K562 (cell line): ENCODE data around the gene COMTD1. TPM values are rescaled to one million over a fixed set of nuclear protein-coding genes. Genes with fewer than 3 reads are reported as not detected.
A peak's percentile ranks its signal among the peaks of the same experiment; 100 is the strongest.

ENCODE experiments used
- ATAC-seq: fragments of 200-7000 bp; cut with Tn5 transposase; 3 replicates; pipeline ENCODE4 v1.9.1; 2020; ENCODE audit warnings: moderate library complexity
- BruUV-seq: library from RNA; stranded (reverse); fragments of 400-500 nt; replicated peaks from 2 replicates; lab custom pipeline; 2021; lab: Mats Ljungman, UMichigan
- CTCF ChIA-PET: fragments of 300-600 bp; formaldehyde crosslinking; extraction: SDS; loops from one replicate; lab custom pipeline; 2021; ENCODE audit warnings: low intra/inter-chr PET ratio; lab: Yijun Ruan, JAX
- POLR2A ChIA-PET: fragments of 300-600, 350-650 bp; sonication (Branson Sonifier 250); formaldehyde crosslinking; extraction: SDS; loops from one replicate; lab custom pipeline; 2021; ENCODE audit warnings: antibody characterized with exemption, inconsistent platforms; lab: Yijun Ruan, JAX
- DNase-seq, 4 experiments: peaks; one replicate each; pipeline versions ENCODE4 v3.0.0 to v3.0.0-alpha.2; 2011 to 2018; ENCODE audit warnings: low spot score in 3 of 4, mixed read lengths in 3 of 4; ENCODE audit errors: extremely low read depth in 1 of 4
- FAIRE-seq: peaks from 2 replicates; lab custom pipeline; 2011; peaks lifted over from hg19 to GRCh38; lab: Jason Lieb, UNC
- H2AFZ ChIP-seq: 2 replicates; pipeline ENCODE4 v1.6.0; 2011; ENCODE audit warnings: low read depth, low read length, control low read depth, inconsistent platforms
- H3K27ac ChIP-seq: fragments of 200-600 bp; 3 replicates; pipeline ENCODE4 v1.8.0; 2011; ENCODE audit warnings: low read depth, mild to moderate bottlenecking, control low read depth, inconsistent platforms, low read length, moderate library complexity, mixed read lengths; ENCODE audit errors: extremely low read depth
- H3K27me3 ChIP-seq, 2 experiments: fragments of 300-600 bp in 1 of 2; 2 replicates in 1 of 2; 3 replicates in 1 of 2; pipeline versions ENCODE4 v1.6.0 to v1.8.0; 2011; ENCODE audit warnings: inconsistent platforms in 2 of 2, low read length in 2 of 2, mild to moderate bottlenecking in 1 of 2, mixed read lengths in 1 of 2, moderate library complexity in 1 of 2; ENCODE audit not compliant: control insufficient read depth in 2 of 2, insufficient read depth in 2 of 2
- H3K36me3 ChIP-seq: fragments of 300-600 bp; 3 replicates; pipeline ENCODE4 v1.8.0; 2011; ENCODE audit warnings: mild to moderate bottlenecking, low read length, inconsistent platforms; ENCODE audit not compliant: control insufficient read depth, insufficient read depth
- H3K4me1 ChIP-seq, 2 experiments: fragments of 200-600 bp in 1 of 2; replicated peaks in 1 of 2; 2 replicates in 1 of 2; 3 replicates in 1 of 2; pipeline versions ENCODE4 v1.5.1 to v1.8.0; 2011; ENCODE audit warnings: inconsistent platforms in 2 of 2, low read length in 2 of 2, mild to moderate bottlenecking in 1 of 2, mixed read lengths in 1 of 2, moderate library complexity in 1 of 2; ENCODE audit not compliant: control insufficient read depth in 2 of 2, insufficient read depth in 2 of 2
- H3K4me2 ChIP-seq: 2 replicates; pipeline ENCODE4 v1.6.1; 2011; ENCODE audit warnings: low read length, control low read depth, inconsistent platforms, mixed read lengths; ENCODE audit not compliant: insufficient read depth
- H3K4me3 ChIP-seq: fragments of 200-600 bp; sonication (generic), shearing (Covaris generic); 2 replicates; pipeline ENCODE4 v1.5.1; 2016; ENCODE audit warnings: control low read depth, inconsistent platforms
- H3K79me2 ChIP-seq: fragments of 200-600 bp; 3 replicates; pipeline ENCODE4 v1.8.0; 2011; ENCODE audit warnings: low read length, inconsistent platforms; ENCODE audit not compliant: control insufficient read depth, insufficient read depth
- H3K9ac ChIP-seq, 2 experiments: 2 replicates each; pipeline versions ENCODE4 v1.6.0 to v1.6.1; 2011; ENCODE audit warnings: low read depth in 2 of 2, low read length in 2 of 2, control low read depth in 1 of 2, inconsistent platforms in 1 of 2, mild to moderate bottlenecking in 1 of 2, mixed read lengths in 1 of 2; ENCODE audit not compliant: insufficient read depth in 1 of 2
- H3K9me1 ChIP-seq: one replicate; pipeline ENCODE4 v1.6.0; 2011; ENCODE audit warnings: inconsistent platforms, mild to moderate bottlenecking, low read length, moderate library complexity; ENCODE audit not compliant: control insufficient read depth, insufficient read depth
- H3K9me3 ChIP-seq: replicated peaks from 2 replicates; pipeline ENCODE4 v1.5.1; 2011; ENCODE audit warnings: low read depth, low read length, inconsistent platforms; ENCODE audit not compliant: control insufficient read depth, insufficient read depth
- H4K20me1 ChIP-seq: replicated peaks from 2 replicates; pipeline ENCODE4 v1.6.1; 2011; ENCODE audit warnings: low read length, inconsistent platforms, mixed read lengths; ENCODE audit not compliant: control insufficient read depth, insufficient read depth
- ARNT ChIP-seq, 2 experiments: fragments of 450-650 bp; IDR thresholded peaks; 2 replicates each; pipeline ENCODE4 v1.6.1; 2016; ENCODE audit warnings: mild to moderate bottlenecking in 1 of 2
- ERF ChIP-seq: fragments of 450-650 bp; formaldehyde crosslinking; IDR thresholded peaks from 2 replicates; pipeline ENCODE4 v1.4.0; 2020; ENCODE audit warnings: mild to moderate bottlenecking, mixed read lengths
- ETS2 ChIP-seq: IDR thresholded peaks from 2 replicates; pipeline ENCODE4 v1.6.1; 2016; ENCODE audit warnings: borderline replicate concordance, missing genetic modification characterization, mild to moderate bottlenecking, moderate library complexity, missing compliant biosample characterization; ENCODE audit not compliant: poor library complexity, severe bottlenecking
- MAZ ChIP-seq, 2 experiments: fragments of 450-650 bp in 1 of 2; sonication (generic) in 1 of 2; formaldehyde crosslinking; IDR thresholded peaks in 1 of 2; conservative IDR thresholded peaks in 1 of 2; 2 replicates each; pipeline versions ENCODE4 v1.4.0 to v1.5.0; 2020; ENCODE audit warnings: mild to moderate bottlenecking in 1 of 2, missing genetic modification reagents in 1 of 2
- MTF1 ChIP-seq: fragments of 250-450 bp; sonication (Bioruptor Pico); IDR thresholded peaks from 2 replicates; pipeline ENCODE4 v1.9.0; 2021; ENCODE audit warnings: moderate library complexity, mild to moderate bottlenecking, inconsistent platforms, borderline replicate concordance
- POLR2AphosphoS2 ChIP-seq: IDR thresholded peaks from 2 replicates; pipeline ENCODE4 v1.6.1; 2012; ENCODE audit warnings: low read length, improper control_type of control experiment
- RCOR1 ChIP-seq, 2 experiments: IDR thresholded peaks; 2 replicates each; pipeline ENCODE4 v1.6.1; 2012; ENCODE audit warnings: low read depth in 2 of 2, low read length in 2 of 2, borderline replicate concordance in 1 of 2, improper control_type of control experiment in 1 of 2
- SRSF3 ChIP-seq: fragments of 200-400 bp; formaldehyde crosslinking; IDR thresholded peaks from 2 replicates; pipeline ENCODE4 v1.6.1; 2016; ENCODE audit warnings: mild to moderate bottlenecking, low read length, moderate library complexity; ENCODE audit not compliant: insufficient read depth
- TRIM24 ChIP-seq, 2 experiments: fragments of 450-650 bp; IDR thresholded peaks; 2 replicates each; pipeline ENCODE4 v1.6.1; 2016
- TSC22D4 ChIP-seq: fragments of 450-650 bp; IDR thresholded peaks from 2 replicates; pipeline ENCODE4 v1.6.1; 2016; ENCODE audit warnings: missing genetic modification characterization, missing biosample characterization, control low read depth
- ZNF408 ChIP-seq: fragments of 250-450 bp; sonication (Bioruptor Pico); IDR thresholded peaks from 2 replicates; pipeline ENCODE4 v1.4.0; 2020; ENCODE audit warnings: low read depth, mild to moderate bottlenecking, moderate library complexity
- ZNF668 ChIP-seq: fragments of 250-450 bp; sonication (Bioruptor Pico); IDR thresholded peaks from 2 replicates; pipeline ENCODE4 v1.8.0; 2022; ENCODE audit warnings: mild to moderate bottlenecking, inconsistent platforms
- WGBS: fragments of 100-300 bp; shearing (Covaris generic); methylation state at CpG from one replicate; pipeline ENCODE4 v1.1.6; 2016; ENCODE audit warnings: low coverage, mixed read lengths; ENCODE audit not compliant: insufficient coverage; ENCODE audit errors: missing lambda C conversion rate; 5-methylcytosine and 5-hydroxymethylcytosine counted together
- in situ Hi-C: fragments of 300-500 bp; cut with MboI; formaldehyde crosslinking; loops from 4 replicates; pipeline ENCODE4 v1.15.0; 2018; ENCODE audit warnings: inconsistent platforms, mixed read lengths
- intact Hi-C: fragments of 100-400 bp; cut with micrococcal nuclease; formaldehyde crosslinking; loops from 2 replicates; pipeline ENCODE4 v1.14.2; 2022
- polyA plus RNA-seq, 8 experiments: library from polyadenylated mRNA; depleted of rRNA in 4 of 8; stranded (reverse) in 5 of 8; unstranded in 3 of 8; fragments of >200 nt; fragmentation: Nextera tagmentation in 2 of 8; fragmentation: Illumina TruSeq in 1 of 8; extraction: Ambion mirVana in 2 of 8; extraction: Trizol in 1 of 8; gene quantifications; 2 replicates each; pipeline versions ENCODE4 v1.2.1 to v1.2.3, GENCODE V29; 2011 to 2014; ENCODE audit warnings: inconsistent platforms in 1 of 8, missing spikeins in 1 of 8
- total RNA-seq, 7 experiments: library from RNA; depleted of rRNA in 6 of 7; stranded (reverse); fragments of >200 nt in 6 of 7; fragmentation: Illumina TruSeq in 2 of 7; extraction: Trizol in 2 of 7; gene quantifications; 2 replicates each; pipeline versions ENCODE4 v1.2.1 to v1.2.3, GENCODE V29; 2011 to 2021; ENCODE audit warnings: low replicate concordance in 1 of 7

COMTD1 gene
- total and polyA plus RNA-seq, 9 of the 15 experiments (the other 6 are each of a cell fraction or from before 2014, with no cell fraction given) = 0.41 to 112 (median 13.7) TPM

- peaks cover 39 to 44% of the 10 kb centered on the region in 2 experiments for H3K4me1 ChIP-seq
- POLR2A ChIA-PET = interaction anchor here (0.7 to 8.9 kb wide), 8 partner anchors 10 to 80 kb away, joined by 3 to 74 read pairs (median 3); no protein-coding TSS in a partner anchor
Measured at GRCh38 chr10:75207857-75208144, 28.0 kb downstream of the COMTD1 start.

More at GRCh38 chr10:75207857-75208144, 28.0 kb downstream of the COMTD1 start:
- intact Hi-C loops = no loop called here
- no TSS peak for BruUV-seq
- ATAC-seq = no peak
- Histone ChIP-seq H3K36me3 (peaks cover 17% of the 10 kb centered on the region), H3K79me2 (peaks cover 24% of the 10 kb centered on the region), H4K20me1 (0 out of 2 replicates have a peak, but pooled peaks cover 7% of the 10 kb centered on the region), H3K27me3 (no peaks in the 10 kb centered on the region), H3K4me2 (peak overlapping the region; percentile 49), H3K27ac (no peak overlapping the region), H3K9me3 (no peaks in the 10 kb centered on the region), H3K9ac (no peak overlapping the region), H3K9me1 (no peaks in the 10 kb centered on the region), H2AFZ (peak overlapping the region; percentile 73), H3K4me3 (no peak overlapping the region)
- CTCF ChIA-PET = no interaction called here
- 82% methylated on average over 1 of the region's 1 CpG for WGBS
- in situ Hi-C loops = no loop called here
- TF ChIP-seq ERF (CRISPR knock-in tag) (no peak), POLR2AphosphoS2 (no peak), SRSF3 (no peak), ARNT (IDR thresholded peaks at IDR 0.05) (no peak), RCOR1 (IDR thresholded peaks at IDR 0.05; ENCODE audit: borderline replicate concordance in 1 of 2, low read depth in 2 of 2, low read length in 2 of 2) (no peak), TRIM24 (IDR thresholded peaks at IDR 0.05) (no peak), MTF1 (no peak), ZNF408 (CRISPR knock-in tag) (no peak), ETS2 (tag) (no peak), MAZ (CRISPR knock-in tag; conservative IDR thresholded peaks at IDR 0.05 in 1 of 2, IDR thresholded peaks at IDR 0.05 in 1 of 2) (no peak), TSC22D4 (tag) (no peak), ZNF668 (CRISPR knock-in tag) (no peak)
- DNase-seq = no peak
- no peak for FAIRE-seq
